Measurements from ENCODE around the gene PCDHGA1.

The PCDHGA1 gene

GRCh38 chr5:141486091-141486490, 155.8 kb downstream of the PCDHGA1 start:
- peaks cover 42% of the 10 kb centered on the region for H3K27me3 ChIP-seq (ENCODE audit: control insufficient read depth, insufficient read depth, low read length)
- peaks cover 9% of the 10 kb centered on the region for H3K4me1 ChIP-seq (ENCODE audit: control insufficient read depth, insufficient read depth, low read length)
- no peaks in the 10 kb centered on the region for H3K36me3 ChIP-seq (ENCODE audit: control insufficient read depth, insufficient read depth, low read length)
- H3K4me3 ChIP-seq (ENCODE audit: low read length): no peak overlapping the region
- H3K9me3 ChIP-seq (ENCODE audit: control insufficient read depth, low read length): no peaks in the 10 kb centered on the region
- no peak overlapping the region for H3K9ac ChIP-seq (ENCODE audit: low read length)

GRCh38 chr5:141487131-141487530, 156.8 kb downstream of the PCDHGA1 start:
- Histone ChIP-seq H3K4me3 (ENCODE audit: low read length) (no peak overlapping the region), H3K4me1 (ENCODE audit: control insufficient read depth, insufficient read depth, low read length) (peaks cover 9% of the 10 kb centered on the region), H3K27me3 (ENCODE audit: control insufficient read depth, insufficient read depth, low read length) (peaks cover 52% of the 10 kb centered on the region), H3K9me3 (ENCODE audit: control insufficient read depth, low read length) (no peaks in the 10 kb centered on the region), H3K36me3 (ENCODE audit: control insufficient read depth, insufficient read depth, low read length) (no peaks in the 10 kb centered on the region), H3K9ac (ENCODE audit: low read length) (no peak overlapping the region)

GRCh38 chr5:141488591-141489561, 158.6 kb downstream of the PCDHGA1 start, which contains the start of gene PCDHGC5:
TSS of gene PCDHGC5 (plus strand) at chr5:141489081. CDS start at chr5:141489241, 160 bp downstream.
- H3K4me1 ChIP-seq (ENCODE audit: control insufficient read depth, insufficient read depth, low read length): peaks cover 9% of the 10 kb centered on the region
- no peak within 1 kb of the TSS for H3K4me3 ChIP-seq (ENCODE audit: low read length)
- peaks cover 61% of the 10 kb centered on the region for H3K27me3 ChIP-seq (ENCODE audit: control insufficient read depth, insufficient read depth, low read length)
- H3K36me3 ChIP-seq (ENCODE audit: control insufficient read depth, insufficient read depth, low read length): no peaks in the 10 kb centered on the region
- no peaks in the 10 kb centered on the region for H3K9me3 ChIP-seq (ENCODE audit: control insufficient read depth, low read length)
- no peak within 1 kb of the TSS for H3K9ac ChIP-seq (ENCODE audit: low read length)

- Histone ChIP-seq H3K4me3 (ENCODE audit: low read length) (no peak overlapping the region), H3K9ac (ENCODE audit: low read length) (no peak overlapping the region), H3K27me3 (ENCODE audit: control insufficient read depth, insufficient read depth, low read length) (peaks cover 55% of the 10 kb centered on the region), H3K36me3 (ENCODE audit: control insufficient read depth, insufficient read depth, low read length) (no peaks in the 10 kb centered on the region), H3K9me3 (ENCODE audit: control insufficient read depth, low read length) (no peaks in the 10 kb centered on the region), H3K4me1 (ENCODE audit: control insufficient read depth, insufficient read depth, low read length) (peaks cover 6% of the 10 kb centered on the region)
Observed at GRCh38 chr5:141489841-141490240, 159.5 kb downstream of the PCDHGA1 start.

- H3K4me1 ChIP-seq (ENCODE audit: control insufficient read depth, insufficient read depth, low read length): peaks cover 2% of the 10 kb centered on the region
- H3K9me3 ChIP-seq (ENCODE audit: control insufficient read depth, low read length): no peaks in the 10 kb centered on the region
- no peak overlapping the region for H3K9ac ChIP-seq (ENCODE audit: low read length)
- H3K27me3 ChIP-seq (ENCODE audit: control insufficient read depth, insufficient read depth, low read length): peaks cover 50% of the 10 kb centered on the region
- no peaks in the 10 kb centered on the region for H3K36me3 ChIP-seq (ENCODE audit: control insufficient read depth, insufficient read depth, low read length)
- no peak overlapping the region for H3K4me3 ChIP-seq (ENCODE audit: low read length)
Observed at GRCh38 chr5:141490271-141490670, 160.0 kb downstream of the PCDHGA1 start.

GRCh38 chr5:141490771-141491170, 160.5 kb downstream of the PCDHGA1 start:
- Histone ChIP-seq H3K9ac (ENCODE audit: low read length) (no peak overlapping the region), H3K4me1 (ENCODE audit: control insufficient read depth, insufficient read depth, low read length) (no peaks in the 10 kb centered on the region), H3K27me3 (ENCODE audit: control insufficient read depth, insufficient read depth, low read length) (peaks cover 45% of the 10 kb centered on the region), H3K9me3 (ENCODE audit: control insufficient read depth, low read length) (no peaks in the 10 kb centered on the region), H3K4me3 (ENCODE audit: low read length) (no peak overlapping the region), H3K36me3 (ENCODE audit: control insufficient read depth, insufficient read depth, low read length) (no peaks in the 10 kb centered on the region)

- Histone ChIP-seq H3K4me1 (ENCODE audit: control insufficient read depth, insufficient read depth, low read length) (no peaks in the 10 kb centered on the region), H3K36me3 (ENCODE audit: control insufficient read depth, insufficient read depth, low read length) (no peaks in the 10 kb centered on the region), H3K4me3 (ENCODE audit: low read length) (no peak overlapping the region), H3K9me3 (ENCODE audit: control insufficient read depth, low read length) (no peaks in the 10 kb centered on the region), H3K27me3 (ENCODE audit: control insufficient read depth, insufficient read depth, low read length) (peaks cover 38% of the 10 kb centered on the region), H3K9ac (ENCODE audit: low read length) (no peak overlapping the region)
Observed at GRCh38 chr5:141491323-141492167, 161.2 kb downstream of the PCDHGA1 start.

- Histone ChIP-seq H3K4me3 (ENCODE audit: low read length) (no peak overlapping the region), H3K4me1 (ENCODE audit: control insufficient read depth, insufficient read depth, low read length) (no peaks in the 10 kb centered on the region), H3K36me3 (ENCODE audit: control insufficient read depth, insufficient read depth, low read length) (no peaks in the 10 kb centered on the region), H3K9me3 (ENCODE audit: control insufficient read depth, low read length) (no peaks in the 10 kb centered on the region), H3K27me3 (ENCODE audit: control insufficient read depth, insufficient read depth, low read length) (peaks cover 38% of the 10 kb centered on the region), H3K9ac (ENCODE audit: low read length) (no peak overlapping the region)
Observed at GRCh38 chr5:141492168-141492885, 162.0 kb downstream of the PCDHGA1 start.

GRCh38 chr5:141493500-141494422, 163.4 kb downstream of the PCDHGA1 start:
- Histone ChIP-seq H3K4me1 (ENCODE audit: control insufficient read depth, insufficient read depth, low read length) (no peaks in the 10 kb centered on the region), H3K4me3 (ENCODE audit: low read length) (no peak overlapping the region)

GRCh38 chr5:141494761-141495452, 164.6 kb downstream of the PCDHGA1 start:
- H3K9ac ChIP-seq (ENCODE audit: low read length): no peak overlapping the region
- no peak overlapping the region for H3K4me3 ChIP-seq (ENCODE audit: low read length)
- H3K27me3 ChIP-seq (ENCODE audit: control insufficient read depth, insufficient read depth, low read length): peaks cover 38% of the 10 kb centered on the region

More at GRCh38 chr5:141493500-141494422, 163.4 kb downstream of the PCDHGA1 start:
- Histone ChIP-seq H3K27me3 (ENCODE audit: control insufficient read depth, insufficient read depth, low read length) (peaks cover 38% of the 10 kb centered on the region), H3K9me3 (ENCODE audit: control insufficient read depth, low read length) (no peaks in the 10 kb centered on the region), H3K36me3 (ENCODE audit: control insufficient read depth, insufficient read depth, low read length) (no peaks in the 10 kb centered on the region), H3K9ac (ENCODE audit: low read length) (no peak overlapping the region)

More at GRCh38 chr5:141494761-141495452, 164.6 kb downstream of the PCDHGA1 start:
- Histone ChIP-seq H3K4me1 (ENCODE audit: control insufficient read depth, insufficient read depth, low read length) (no peaks in the 10 kb centered on the region), H3K36me3 (ENCODE audit: control insufficient read depth, insufficient read depth, low read length) (no peaks in the 10 kb centered on the region), H3K9me3 (ENCODE audit: control insufficient read depth, low read length) (no peaks in the 10 kb centered on the region)
